DMS114 treated with DMSO at 0.1 percent for 48 hours (cell line): ENCODE measurements around the gene RPL18A.

Source experiments
- DNase-seq: peaks from one replicate; lab custom pipeline; 2025; ENCODE audit not compliant: unreplicated experiment; lab: John Stamatoyannopoulos, UW

RPL18A gene

DNA sequence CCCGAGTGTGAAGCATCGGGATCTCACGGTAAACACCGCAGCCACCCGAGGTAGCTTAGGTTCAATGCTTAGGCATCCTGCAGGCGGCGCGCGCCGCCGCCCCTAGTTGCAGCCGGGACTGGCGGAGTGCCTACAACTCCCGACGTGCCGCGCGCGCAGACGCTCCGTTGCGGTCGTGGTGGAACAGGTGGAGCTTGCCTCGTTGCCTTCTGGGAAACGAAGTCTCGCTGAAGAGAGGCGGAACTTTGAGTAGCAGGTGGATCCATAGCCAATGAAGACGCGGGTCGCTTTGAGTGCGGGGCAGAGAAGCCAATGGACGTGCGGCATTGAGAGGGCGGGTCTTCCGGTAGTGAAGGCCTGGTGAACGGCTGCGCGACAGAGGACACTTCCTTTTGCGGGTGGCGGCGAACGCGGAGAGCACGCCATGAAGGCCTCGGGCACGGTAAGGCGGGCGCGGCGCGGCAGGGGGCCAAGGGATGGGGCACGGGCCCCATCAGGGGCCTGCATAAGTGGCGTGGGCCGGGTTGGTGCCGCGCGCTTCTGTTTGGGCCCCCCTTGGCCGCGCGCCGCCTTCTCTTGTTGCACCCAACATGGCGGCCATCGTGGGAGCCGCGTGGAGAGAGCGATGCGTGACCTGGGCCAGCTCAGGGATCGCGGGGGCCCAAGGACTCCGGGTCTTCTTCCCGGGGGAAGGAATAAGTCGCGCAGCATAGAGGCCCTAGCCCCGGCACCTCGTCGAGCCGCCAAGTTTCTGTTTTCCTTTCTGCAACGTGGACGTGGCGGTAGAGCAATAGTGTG is at the start of gene RPL18A:
RPL18A (plus strand) TSS at position 378 of the 798 bp plus-strand sequence; CDS start at position 425, 47 bp downstream.
- peak; percentile 99 for DNase-seq

DNA sequence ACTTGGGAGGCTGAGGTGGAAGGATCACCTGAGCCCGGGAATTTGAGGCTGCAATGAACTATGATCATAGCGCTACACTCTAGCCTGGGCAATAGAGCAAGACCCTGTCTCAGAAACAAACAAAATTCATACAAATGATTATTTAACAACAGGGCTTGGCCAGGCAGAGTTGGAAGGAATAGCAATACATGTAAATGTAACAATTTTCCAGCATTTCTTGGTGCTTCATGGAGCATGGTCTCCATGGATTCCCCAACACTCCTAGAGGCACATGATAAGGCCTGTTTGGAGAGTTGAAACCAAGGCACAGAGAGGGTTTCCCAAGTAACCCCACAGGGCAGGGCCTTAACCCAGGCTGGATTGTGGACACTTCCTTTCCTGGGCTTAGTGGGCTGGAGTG is 48.6 kb upstream of the RPL18A start:
- DNase-seq: no peak

DNA sequence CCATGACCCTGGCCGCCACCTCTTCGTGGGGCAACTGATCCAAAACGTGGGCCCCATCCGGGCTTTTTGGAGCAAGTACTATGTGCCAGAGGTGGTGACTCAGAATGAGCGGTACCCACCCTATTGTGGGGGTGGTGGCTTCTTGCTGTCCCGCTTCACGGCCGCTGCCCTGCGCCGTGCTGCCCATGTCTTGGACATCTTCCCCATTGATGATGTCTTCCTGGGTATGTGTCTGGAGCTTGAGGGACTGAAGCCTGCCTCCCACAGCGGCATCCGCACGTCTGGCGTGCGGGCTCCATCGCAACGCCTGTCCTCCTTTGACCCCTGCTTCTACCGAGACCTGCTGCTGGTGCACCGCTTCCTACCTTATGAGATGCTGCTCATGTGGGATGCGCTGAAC is 48.0 kb upstream of the RPL18A start:
- DNase-seq: no peak

DNA sequence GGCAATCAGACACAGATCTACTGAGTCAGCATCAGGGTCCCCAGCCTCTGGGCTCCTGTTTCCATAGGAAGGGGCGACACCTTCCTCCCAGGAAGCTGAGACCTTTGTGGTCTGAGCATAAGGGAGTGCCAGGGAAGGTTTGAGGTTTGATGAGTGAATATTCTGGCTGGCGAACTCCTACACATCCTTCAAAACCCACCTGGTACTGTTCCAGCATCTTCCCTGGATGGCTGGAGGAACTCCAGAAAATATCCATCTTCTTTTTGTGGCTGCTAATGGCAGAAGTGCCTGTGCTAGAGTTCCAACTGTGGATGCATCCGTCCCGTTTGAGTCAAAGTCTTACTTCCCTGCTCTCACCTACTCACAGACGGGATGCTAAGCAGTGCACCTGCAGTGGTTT is 47.6 kb upstream of the RPL18A start:
- no peak for DNase-seq

DNA sequence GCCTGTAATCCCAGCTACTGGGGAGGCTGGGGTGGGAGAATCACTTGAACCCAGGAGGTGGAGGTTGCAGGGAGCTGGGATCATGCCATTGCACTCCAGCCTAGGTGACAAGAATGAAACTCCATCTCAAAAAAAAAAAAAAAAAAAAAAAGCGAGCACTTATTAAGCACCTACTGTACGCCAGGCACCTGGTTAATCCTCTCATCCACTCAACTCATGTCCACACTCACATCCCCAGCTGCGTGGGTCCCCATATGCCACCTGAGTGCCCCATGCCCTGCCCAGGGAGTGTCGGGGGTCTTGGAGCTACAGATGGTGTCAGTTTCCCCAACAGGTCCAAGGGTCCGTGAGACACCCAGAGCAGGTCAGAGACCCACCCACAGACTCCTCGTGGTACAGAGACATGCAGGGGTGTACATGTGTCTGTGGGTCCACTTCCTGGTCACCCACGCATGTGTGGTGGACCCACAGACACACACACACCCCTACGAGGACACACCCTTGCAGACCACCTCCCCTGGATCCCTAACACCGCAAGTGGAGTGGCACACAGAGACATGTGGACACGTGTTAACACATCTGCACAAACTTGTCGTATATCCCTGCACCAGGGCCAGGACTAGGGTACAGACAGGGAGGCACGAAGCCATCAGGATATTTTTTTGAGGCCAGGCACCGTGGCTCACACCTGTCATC is 41.9 kb upstream of the RPL18A start:
- no peak for DNase-seq

DNA sequence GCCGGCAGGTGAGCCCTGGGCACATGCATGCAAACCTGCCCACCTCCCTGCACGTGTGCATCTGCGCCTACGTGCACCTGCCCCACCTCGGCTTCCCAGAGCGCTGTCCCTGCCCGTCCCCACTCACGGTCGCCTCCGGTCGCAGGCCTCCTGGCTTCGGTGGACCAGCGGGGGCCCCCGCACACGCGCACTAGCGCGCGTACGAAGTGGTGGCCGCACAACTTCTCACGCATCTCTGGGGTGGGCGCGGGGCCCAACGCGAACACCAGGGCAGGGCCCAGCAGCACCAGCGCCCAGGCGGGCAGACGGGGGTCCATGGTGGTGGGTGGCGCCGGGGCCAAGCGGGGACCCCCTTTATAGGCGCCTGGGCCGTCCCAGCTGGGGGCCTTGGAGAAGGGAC is 38.5 kb upstream of the RPL18A start, which contains the start of gene INSL3:
INSL3 (minus strand) TSS at position 330 of the 400 bp plus-strand sequence; CDS start at position 317, 13 bp downstream.
- DNase-seq: no peak

DNA sequence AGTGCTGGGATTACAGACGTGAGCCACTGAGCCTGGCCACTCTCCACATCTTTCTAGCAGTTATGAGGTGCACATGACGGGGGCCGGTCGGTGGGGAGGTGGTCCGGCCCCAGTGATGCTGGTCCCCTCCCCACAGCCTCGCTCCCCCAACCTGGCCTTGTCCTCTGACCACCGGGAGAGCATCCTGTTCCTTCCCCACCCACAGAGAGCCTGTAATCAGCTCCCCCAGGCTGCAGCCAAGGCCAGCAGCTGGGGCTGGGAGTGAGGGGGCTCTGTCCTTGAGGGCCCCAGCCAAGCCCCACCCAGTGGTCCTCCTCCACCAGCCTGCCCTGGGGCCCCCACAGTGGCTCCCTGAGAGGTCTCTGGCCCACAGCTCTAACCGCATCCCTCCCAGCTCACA is 35.4 kb upstream of the RPL18A start:
- no peak for DNase-seq

DNA sequence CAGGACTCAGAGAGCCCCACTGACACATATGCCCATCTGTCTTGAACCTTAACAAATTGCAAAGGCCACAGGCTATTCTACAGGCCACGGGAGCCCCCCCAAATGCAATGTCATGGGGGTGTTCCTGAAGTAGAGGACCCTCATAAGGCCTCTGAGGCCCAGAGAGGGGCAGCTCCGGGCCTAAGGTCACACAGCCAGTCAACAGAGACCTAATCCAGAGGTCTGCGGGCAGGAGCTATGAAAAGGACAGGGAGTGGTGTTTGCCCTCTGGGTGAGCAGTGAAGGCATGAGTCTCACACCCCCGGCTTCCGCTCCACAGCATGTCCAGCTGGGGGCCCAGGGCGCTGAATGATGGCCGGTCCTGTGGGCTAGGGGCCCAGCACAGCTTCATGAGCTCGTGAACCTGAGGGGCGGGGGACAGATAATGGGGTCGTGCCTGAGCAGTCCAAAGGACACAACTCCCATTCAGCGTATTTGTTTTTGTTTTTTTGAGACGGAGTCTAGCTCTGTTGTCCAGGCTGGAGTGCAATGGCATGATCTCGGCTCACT is 33.1 kb upstream of the RPL18A start:
- no peak for DNase-seq

DNA sequence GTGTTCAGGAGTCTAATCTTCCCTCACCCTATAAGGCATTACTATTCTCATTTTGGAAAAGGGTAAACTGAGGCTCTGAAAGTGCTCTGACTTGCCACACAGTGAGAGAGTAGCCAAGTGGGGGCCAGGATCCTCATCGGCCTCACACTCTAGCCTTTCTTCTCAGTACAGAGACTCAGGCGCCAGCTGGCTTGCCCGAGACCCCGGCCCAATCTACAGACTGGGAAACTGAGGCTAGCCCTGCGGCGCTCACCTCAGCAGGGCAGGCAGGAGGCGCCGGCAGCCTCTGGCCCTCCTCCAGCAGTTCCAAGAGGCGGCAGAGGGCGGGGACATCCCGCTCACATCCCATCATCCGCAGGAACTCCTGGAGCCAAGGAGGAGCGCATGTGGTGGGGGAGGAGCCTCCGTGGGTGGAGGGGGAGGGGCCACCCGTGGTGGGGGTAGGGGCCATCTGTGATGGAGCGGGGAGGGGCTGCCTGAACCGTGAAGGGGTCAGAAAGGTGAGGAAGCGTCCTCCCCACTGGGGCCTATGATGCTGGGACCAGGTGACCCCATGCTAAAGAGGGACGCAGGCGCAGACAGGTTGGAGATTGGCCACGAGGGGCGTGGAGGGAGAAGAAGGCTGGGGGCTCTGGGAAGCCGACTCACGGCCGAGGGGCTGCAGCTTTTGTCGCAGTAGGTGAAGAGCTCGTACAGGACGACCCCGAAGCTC is 29.7 kb upstream of the RPL18A start:
- DNase-seq: peak; percentile 22

DNA sequence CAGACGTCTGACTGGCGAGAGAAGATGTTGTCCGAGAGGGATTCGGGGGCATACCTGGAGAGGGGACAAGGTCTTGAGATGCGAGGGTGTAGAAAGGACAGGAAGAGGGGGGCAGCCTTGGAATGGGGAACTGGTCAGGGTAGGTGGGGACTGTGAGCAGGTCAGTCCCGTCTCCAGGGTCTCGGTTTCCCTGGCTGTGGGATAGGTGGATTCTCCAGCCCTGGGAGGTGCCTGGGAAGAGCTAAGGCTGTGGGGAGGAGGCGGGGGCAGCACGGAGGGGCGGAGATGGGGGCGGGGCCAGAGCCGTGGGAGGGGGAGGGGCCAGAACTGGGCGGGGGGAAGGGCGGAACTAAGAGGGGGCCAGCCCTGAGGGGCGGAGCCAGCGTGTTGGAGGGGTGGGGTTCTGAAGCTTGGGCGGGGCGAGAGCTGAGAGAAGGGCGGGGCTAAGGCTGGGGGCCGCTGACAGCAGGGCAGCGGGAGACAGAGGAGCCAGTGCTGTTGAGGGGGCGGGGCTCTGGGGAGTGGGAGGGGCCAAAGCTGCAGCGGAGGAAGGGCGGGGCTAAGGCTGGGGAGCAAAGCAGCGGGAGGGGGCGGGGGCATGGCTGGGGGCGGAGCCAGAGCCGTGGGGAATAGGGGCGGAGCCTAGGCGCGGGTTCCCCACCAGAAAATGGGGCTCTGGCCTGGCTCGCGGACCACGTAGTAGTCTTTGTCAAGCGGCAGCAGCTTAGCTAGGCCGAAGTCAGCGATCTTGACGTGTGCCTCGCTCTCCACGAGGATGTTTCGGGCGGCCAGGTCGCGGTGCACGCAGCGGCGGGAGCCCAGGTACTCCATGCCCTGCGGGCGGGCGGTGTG is 28.9 kb upstream of the RPL18A start:
- peak; percentile 60 for DNase-seq

DNA sequence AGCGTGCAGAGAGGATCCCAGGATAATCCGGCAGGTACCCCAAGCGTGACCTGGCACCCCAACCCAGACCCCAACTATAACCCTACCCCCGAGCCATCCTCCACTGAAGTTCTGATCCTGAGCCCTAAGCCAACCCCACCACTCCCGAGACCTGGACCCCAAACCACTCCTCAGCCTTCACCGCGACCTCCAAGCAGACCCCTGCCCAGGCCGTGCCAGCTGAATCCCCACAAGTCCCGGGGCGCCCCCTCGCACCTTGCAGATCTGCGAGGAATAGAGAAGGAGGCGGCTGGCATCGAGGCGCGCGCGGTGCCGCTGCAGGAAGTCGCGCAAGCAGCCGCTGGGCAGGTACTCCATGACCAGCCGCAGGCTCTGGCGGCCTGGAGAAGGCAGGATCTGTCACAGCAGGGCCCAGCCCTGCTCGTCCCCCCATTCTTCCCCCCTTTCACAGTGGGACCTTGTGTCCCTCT is 28.3 kb upstream of the RPL18A start:
- DNase-seq: no peak

DNA sequence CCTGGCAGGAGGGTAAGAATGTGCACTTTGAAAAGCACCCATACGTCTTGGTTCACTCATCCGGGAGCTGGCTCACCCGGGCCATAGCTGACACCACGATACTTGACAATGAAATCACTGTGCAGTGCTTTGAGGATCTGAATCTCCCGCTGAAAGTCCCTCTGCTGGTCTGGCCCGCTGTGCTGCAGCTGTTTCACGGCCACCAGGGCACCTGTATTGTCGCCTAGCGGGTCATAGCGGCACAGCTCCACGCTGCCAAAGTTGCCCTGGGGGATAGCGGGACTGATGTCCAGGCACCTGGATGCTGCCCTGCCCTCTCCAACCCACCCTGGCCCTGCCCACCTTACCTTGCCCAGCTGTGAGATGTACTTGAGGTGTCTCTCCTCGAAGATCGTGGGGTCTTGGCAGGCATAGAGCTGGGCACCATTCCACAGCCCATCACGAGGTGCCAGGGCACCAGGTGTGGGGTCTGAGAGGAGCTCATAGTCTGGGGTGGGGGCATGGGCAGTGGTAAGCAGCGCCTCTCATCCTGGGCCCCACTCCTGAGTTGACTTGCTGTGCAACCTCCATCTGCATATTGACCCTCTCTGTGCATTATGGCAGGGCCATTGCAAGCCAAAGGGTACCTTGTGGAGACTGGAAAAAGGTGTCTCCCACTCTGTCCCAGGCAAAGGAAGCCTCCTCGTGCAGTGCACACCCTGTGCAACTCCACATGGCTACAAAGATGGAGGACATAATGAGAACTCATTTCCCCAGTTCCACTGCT is 27.1 kb upstream of the RPL18A start:
- DNase-seq: no peak

DNA sequence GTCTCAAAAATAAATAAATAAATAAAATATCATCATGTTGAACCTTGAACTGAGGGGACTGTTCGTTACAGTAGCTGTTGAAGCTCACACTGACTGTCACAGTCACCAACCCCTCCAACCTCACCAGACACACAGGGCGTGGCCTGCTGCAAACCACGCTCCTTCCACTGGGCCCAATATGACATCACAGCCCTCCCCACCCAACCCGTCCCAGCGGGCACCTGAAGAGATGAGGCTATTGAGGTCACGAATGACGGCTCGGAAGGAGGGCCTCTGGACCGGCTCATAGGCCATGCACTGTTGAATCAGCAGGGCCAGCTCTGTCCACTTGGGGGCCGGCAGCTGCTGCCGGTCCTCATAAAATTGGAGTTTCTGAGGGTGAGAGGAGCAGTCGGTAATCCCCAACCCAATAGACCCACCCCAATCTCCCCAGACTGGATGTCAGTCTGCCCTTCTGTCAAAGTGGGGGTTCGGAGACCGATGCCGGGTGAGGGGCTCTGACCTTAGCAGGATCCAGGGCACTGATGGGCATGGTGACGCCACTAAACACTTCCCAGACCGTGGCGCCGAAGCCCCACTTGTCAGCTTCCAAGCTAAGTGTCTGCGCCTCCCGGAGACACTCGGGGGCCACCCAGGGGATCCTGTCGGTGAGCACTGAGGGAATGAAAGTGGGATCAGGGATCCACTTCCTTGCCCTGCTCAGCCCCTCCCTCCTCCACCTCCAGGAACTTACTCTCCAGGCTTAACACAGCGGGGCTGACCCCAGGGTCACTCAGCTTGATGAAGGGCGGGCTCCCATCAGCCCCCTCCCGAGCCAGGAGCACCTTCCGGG is 25.1 kb upstream of the RPL18A start:
- DNase-seq: no peak

DNA sequence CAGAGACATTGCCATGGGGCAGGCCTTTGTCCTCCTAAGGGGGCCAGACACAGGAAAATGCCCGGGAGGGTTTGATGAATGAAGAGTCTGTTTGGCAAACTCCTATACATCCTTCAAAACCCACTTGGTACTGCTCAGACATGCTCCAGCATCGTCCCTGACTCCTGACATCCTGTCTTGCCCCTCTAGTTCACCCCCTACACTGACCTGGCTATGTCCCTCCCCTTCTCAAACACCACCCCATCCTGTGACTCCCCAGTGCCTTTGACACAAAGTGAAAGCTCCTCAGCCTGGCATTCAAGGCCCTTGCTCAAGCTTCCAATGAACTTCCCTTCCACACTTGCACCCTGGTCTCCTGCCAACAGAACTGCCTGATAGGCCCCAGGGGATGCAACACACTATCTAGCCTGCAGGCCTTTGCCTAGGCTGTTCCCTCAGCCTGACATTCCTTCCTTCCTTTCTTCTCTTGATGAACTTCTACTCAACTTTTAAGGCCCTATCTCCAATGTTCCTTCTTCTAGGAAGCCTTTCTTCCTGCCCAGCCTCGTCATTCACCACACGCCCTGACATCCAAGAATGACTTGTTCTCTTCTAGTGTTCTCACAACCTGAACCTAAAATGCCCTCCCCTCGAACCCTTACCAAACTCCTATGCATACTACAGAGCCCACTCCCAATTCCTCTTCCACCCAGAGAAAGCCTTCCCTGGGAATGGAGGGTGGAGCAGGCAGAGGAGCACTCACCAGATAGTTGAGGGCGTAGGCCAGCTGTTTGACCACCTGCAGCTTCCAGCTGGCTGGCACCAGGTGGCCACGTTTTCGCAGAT is 24.3 kb upstream of the RPL18A start:
- no peak for DNase-seq

DNA sequence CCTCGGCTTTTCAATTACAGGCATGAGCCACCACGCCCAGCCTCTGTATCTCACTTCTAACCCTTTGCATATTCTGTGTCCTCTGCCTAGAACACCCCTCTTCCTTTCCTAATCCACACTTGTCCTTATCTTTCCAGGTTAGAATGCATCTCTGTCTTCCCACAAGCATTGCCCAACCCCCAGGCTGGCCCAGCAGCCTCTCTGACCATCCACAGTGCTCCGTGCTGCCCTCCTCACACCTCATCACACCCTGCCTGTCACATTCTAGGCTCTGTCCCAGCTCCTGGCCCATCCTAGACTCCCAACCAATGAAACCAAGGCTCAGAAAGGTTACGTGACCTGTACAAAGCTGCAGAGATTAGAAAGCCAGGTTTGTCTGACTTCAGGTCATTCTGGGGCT is 23.2 kb upstream of the RPL18A start:
- DNase-seq: no peak

DNA sequence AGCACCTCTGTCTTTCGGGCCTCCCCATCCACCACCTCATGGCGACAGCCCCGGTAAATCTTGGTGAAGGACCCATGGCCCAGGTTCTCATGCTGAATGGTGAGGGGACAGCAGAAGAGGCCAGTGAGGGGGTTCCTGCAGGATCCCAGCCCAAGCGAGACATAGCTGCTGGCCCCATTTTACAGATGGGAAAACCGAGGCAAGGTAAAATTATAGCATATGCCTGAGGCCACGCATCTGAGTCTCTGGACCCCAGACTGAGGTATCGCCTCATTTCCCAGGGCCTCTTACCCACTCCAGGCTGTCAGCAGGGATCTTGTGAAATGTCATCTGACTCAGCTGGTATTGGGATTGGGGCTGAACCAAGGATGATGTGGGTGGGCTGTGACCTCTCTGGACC is 21.7 kb upstream of the RPL18A start:
- DNase-seq: no peak

DNA sequence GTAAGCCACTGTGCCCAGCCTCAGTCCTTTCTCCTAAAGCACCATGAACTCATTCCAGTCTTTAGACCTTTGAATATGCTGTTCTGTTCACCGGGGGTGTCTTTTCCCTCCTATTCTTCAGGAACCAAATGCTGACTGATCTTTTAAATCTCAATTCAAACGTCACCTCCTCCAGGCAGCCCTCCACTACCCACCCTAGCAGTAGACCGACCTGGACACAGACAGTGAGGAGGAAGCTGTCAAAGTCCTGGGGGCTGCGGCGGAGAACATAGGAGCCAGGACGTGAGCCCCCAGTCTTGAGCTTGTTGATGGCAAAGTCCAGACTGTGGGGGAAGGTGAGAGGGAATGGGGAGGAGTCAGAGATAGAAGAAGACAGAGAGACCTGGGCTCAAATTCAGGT is 19.7 kb upstream of the RPL18A start:
- DNase-seq: no peak

DNA sequence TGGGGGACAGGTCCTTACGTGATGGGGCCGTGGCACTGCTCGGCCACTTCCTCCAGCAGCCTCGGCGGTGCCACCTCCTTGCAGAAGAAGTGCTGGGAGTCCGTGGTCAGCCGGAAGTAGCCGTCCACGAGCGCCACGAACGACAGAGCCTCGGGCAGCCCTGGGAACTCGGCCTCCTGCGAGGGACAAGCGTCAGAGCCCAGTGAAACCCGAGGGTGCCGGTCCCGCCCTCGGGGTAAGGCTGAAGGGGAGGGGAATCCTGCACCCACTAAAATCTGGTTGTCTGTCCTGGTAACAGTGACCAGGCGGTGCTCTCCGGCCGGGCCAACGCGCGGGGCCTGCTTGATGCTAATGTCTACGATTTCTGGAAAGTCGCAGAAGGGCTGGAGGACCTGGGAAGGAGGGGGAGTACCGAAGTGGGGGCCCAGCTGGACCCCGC is 18.3 kb upstream of the RPL18A start:
- no peak for DNase-seq
